Measurements from ENCODE around the gene SORCS3. TPM values are rescaled to one million over a fixed set of nuclear protein-coding genes. Genes with fewer than 3 reads are reported as not detected.

The SORCS3 gene
- total and polyA plus RNA-seq, 2 of the 13 experiments (the other 11 are each of a cell fraction or from before 2014, with no cell fraction given): 0.07 TPM; not detected in 1

- DNase-seq (ENCODE audit: low spot score): no peak
- ATAC-seq: no peak
- in situ Hi-C loops (cut with HindIII; ENCODE audit: extremely low pct_ligation_motif_present, low pct_unique_long_range_greater_than_20kb): no loop called here
- no peaks in the 10 kb centered on the region for H3K36me3 ChIP-seq (replicated peaks in 1 of 2; ENCODE audit: control insufficient read depth in 1 of 2, insufficient read depth in 2 of 2, low read length in 2 of 2)
- no peak overlapping the region for H3K4me3 ChIP-seq (replicated peaks in 1 of 3; ENCODE audit: insufficient read depth in 1 of 3, low read depth in 2 of 3, low read length in 3 of 3)
- CTCF ChIA-PET (ENCODE audit: low intra/inter-chr PET ratio, low total read pairs): no interaction called here
- peaks cover 47% of the 10 kb centered on the region for H3K9me3 ChIP-seq (ENCODE audit: low read length)
- intact Hi-C loops (cut with micrococcal nuclease; ENCODE audit: unreplicated experiment): no loop called here
- 28% methylated on average over 4 of the region's 4 CpGs for WGBS (ENCODE audit: low lambda C conversion rate)
- POLR2A ChIA-PET: no interaction called here
- H3K4me1 ChIP-seq (ENCODE audit: insufficient read depth, low read length): no peaks in the 10 kb centered on the region
- H3K27ac ChIP-seq (ENCODE audit: extremely low read length, insufficient read depth, low read length): no peak overlapping the region
- H3K79me2 ChIP-seq (ENCODE audit: insufficient read depth, low read length): no peaks in the 10 kb centered on the region
- no peak overlapping the region for H2AFZ ChIP-seq (ENCODE audit: low read length)
- BruUV-seq (replicated peaks): no TSS peak
- no peak overlapping the region for H3K4me2 ChIP-seq (ENCODE audit: low read depth, low read length)
- no peaks in the 10 kb centered on the region for H4K20me1 ChIP-seq (ENCODE audit: insufficient read depth, low read length)
- no peaks in the 10 kb centered on the region for H3K27me3 ChIP-seq (ENCODE audit: control insufficient read depth in 1 of 2, insufficient read depth in 2 of 2, low read length in 2 of 2)
- FAIRE-seq: no peak
- H3K9ac ChIP-seq (ENCODE audit: insufficient read depth, low read depth, low read length): no peak overlapping the region
- no peak for TF ChIP-seq ZNF574 (CRISPR knock-in tag; IDR thresholded peaks at IDR 0.05)
- no peak for TF ChIP-seq TBP (CRISPR knock-in tag; IDR thresholded peaks at IDR 0.05)
- no peak for TF ChIP-seq ISL2 (CRISPR knock-in tag; IDR thresholded peaks at IDR 0.05)
- no peak for TF ChIP-seq ZNF234 (CRISPR knock-in tag; conservative IDR thresholded peaks at IDR 0.05)
- no peak for TF ChIP-seq ATF6 (CRISPR knock-in tag; conservative IDR thresholded peaks at IDR 0.05)
- TF ChIP-seq CHCHD3 (CRISPR knock-in tag; IDR thresholded peaks at IDR 0.05): no peak
- no peak for TF ChIP-seq ZNF557 (CRISPR knock-in tag; IDR thresholded peaks at IDR 0.05)
- TF ChIP-seq, protein P1, sequence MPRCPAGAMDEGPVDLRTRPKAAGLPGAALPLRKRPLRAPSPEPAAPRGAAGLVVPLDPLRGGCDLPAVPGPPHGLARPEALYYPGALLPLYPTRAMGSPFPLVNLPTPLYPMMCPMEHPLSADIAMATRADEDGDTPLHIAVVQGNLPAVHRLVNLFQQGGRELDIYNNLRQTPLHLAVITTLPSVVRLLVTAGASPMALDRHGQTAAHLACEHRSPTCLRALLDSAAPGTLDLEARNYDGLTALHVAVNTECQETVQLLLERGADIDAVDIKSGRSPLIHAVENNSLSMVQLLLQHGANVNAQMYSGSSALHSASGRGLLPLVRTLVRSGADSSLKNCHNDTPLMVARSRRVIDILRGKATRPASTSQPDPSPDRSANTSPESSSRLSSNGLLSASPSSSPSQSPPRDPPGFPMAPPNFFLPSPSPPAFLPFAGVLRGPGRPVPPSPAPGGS (CRISPR knock-in tag; IDR thresholded peaks at IDR 0.05): no peak
- TF ChIP-seq, protein P2, sequence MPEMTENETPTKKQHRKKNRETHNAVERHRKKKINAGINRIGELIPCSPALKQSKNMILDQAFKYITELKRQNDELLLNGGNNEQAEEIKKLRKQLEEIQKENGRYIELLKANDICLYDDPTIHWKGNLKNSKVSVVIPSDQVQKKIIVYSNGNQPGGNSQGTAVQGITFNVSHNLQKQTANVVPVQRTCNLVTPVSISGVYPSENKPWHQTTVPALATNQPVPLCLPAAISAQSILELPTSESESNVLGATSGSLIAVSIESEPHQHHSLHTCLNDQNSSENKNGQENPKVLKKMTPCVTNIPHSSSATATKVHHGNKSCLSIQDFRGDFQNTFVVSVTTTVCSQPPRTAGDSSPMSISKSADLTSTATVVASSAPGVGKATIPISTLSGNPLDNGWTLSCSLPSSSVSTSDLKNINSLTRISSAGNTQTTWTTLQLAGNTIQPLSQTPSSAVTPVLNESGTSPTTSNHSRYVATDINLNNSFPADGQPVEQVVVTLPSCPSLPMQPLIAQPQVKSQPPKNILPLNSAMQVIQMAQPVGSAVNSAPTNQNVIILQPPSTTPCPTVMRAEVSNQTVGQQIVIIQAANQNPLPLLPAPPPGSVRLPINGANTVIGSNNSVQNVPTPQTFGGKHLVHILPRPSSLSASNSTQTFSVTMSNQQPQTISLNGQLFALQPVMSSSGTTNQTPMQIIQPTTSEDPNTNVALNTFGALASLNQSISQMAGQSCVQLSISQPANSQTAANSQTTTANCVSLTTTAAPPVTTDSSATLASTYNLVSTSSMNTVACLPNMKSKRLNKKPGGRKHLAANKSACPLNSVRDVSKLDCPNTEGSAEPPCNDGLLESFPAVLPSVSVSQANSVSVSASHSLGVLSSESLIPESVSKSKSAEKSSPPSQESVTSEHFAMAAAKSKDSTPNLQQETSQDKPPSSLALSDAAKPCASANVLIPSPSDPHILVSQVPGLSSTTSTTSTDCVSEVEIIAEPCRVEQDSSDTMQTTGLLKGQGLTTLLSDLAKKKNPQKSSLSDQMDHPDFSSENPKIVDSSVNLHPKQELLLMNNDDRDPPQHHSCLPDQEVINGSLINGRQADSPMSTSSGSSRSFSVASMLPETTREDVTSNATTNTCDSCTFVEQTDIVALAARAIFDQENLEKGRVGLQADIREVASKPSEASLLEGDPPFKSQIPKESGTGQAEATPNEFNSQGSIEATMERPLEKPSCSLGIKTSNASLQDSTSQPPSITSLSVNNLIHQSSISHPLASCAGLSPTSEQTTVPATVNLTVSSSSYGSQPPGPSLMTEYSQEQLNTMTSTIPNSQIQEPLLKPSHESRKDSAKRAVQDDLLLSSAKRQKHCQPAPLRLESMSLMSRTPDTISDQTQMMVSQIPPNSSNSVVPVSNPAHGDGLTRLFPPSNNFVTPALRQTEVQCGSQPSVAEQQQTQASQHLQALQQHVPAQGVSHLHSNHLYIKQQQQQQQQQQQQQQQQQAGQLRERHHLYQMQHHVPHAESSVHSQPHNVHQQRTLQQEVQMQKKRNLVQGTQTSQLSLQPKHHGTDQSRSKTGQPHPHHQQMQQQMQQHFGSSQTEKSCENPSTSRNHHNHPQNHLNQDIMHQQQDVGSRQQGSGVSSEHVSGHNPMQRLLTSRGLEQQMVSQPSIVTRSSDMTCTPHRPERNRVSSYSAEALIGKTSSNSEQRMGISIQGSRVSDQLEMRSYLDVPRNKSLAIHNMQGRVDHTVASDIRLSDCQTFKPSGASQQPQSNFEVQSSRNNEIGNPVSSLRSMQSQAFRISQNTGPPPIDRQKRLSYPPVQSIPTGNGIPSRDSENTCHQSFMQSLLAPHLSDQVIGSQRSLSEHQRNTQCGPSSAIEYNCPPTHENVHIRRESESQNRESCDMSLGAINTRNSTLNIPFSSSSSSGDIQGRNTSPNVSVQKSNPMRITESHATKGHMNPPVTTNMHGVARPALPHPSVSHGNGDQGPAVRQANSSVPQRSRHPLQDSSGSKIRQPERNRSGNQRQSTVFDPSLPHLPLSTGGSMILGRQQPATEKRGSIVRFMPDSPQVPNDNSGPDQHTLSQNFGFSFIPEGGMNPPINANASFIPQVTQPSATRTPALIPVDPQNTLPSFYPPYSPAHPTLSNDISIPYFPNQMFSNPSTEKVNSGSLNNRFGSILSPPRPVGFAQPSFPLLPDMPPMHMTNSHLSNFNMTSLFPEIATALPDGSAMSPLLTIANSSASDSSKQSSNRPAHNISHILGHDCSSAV (CRISPR knock-in tag; IDR thresholded peaks at IDR 0.05; ENCODE audit: borderline replicate concordance): no peak
- no peak for TF ChIP-seq NRL (CRISPR knock-in tag; IDR thresholded peaks at IDR 0.05; ENCODE audit: borderline replicate concordance)
- TF ChIP-seq STAG1 (CRISPR knock-in tag; IDR thresholded peaks at IDR 0.05): no peak
These were observed 551.1 kb downstream of the SORCS3 start for GRCh38 chr10:105192146-105192545.

Measured in HepG2 (cell line).